Retinal pigment epithelial cell (primary cell): Measurements from ENCODE around the gene ERCC4.
"Not testable (repeated sequence)": the region's sequence is repeated elsewhere in the genome, so short reads cannot be mapped to it uniquely, and the experiment has no call there.

Experiments
- DNase-seq: peaks from one replicate; pipeline ENCODE4 v3.0.0-alpha.2; 2010; ENCODE audit warnings: low read depth
- H3K4me3 ChIP-seq: 2 replicates; pipeline ENCODE4 v1.5.1; 2011; ENCODE audit warnings: mild to moderate bottlenecking, low read length, control low read depth, moderate library complexity
- TF ChIP-seq, protein P1 (sequence below): conservative IDR thresholded peaks from 2 replicates; pipeline ENCODE4 v1.5.1; 2011; ENCODE audit warnings: low read depth, low read length, control low read depth, inconsistent platforms

Gene ERCC4

DNA sequence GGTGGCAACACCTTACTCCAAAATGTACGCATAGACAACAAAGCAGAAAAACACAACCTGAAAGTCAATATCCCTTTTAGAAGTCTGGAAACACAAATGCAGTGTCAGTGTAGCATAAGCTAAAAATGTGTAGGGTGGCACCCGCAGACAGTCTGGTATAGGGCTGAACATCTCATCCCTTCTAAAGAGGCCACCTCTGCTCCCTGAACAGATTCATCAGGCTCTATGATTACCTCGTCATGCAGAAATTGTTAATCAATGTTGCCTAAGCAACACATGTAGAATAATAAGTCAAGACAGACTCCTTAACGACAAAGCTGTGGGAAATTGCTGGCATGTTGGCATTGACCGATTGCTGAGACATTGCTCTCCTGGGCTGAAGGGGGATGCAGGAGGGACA is 33.3 kb upstream of the ERCC4 start:
- TF ChIP-seq, protein P1, sequence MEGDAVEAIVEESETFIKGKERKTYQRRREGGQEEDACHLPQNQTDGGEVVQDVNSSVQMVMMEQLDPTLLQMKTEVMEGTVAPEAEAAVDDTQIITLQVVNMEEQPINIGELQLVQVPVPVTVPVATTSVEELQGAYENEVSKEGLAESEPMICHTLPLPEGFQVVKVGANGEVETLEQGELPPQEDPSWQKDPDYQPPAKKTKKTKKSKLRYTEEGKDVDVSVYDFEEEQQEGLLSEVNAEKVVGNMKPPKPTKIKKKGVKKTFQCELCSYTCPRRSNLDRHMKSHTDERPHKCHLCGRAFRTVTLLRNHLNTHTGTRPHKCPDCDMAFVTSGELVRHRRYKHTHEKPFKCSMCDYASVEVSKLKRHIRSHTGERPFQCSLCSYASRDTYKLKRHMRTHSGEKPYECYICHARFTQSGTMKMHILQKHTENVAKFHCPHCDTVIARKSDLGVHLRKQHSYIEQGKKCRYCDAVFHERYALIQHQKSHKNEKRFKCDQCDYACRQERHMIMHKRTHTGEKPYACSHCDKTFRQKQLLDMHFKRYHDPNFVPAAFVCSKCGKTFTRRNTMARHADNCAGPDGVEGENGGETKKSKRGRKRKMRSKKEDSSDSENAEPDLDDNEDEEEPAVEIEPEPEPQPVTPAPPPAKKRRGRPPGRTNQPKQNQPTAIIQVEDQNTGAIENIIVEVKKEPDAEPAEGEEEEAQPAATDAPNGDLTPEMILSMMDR, result no peak
- no peak overlapping the region for H3K4me3 ChIP-seq
- DNase-seq, result no peak

DNA sequence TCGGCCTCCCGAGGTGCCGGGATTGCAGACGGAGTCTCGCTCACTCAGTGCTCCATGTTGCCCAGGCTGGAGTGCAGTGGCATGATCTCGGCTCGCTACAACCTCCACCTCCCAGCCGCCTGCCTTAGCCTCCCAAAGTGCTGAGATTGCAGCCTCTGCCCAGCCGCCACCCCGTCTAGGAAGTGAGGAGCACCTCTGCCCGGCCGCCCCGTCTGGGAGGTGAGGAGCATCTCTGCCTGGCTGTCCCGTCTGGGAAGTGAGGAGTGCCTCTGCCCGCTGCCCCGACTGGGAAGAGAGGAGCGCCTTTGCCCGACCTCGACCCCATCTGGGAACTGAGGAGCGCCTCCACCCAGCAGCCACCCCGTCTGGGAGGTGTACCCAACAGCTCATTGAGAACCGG is 30.6 kb upstream of the ERCC4 start:
- DNase-seq, result not testable (repeated sequence)

DNA sequence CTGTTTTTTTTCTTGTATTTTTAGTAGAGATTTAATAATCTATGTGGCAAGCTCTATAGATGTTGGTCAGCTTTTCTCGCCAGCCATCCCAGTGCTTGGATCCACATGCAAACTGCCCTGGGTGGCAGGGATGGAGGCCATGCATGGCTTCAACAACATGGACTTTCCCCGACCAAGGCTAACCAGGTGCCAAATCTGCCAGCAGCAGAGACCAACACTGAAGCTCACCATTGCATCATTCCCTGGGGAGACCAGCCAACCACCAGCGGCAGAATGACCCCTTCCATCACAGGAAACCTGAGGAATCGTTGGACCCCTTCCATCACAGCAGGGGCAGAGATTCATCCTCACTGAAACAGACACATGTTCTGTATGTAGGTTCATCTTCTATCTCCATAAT is 27.7 kb upstream of the ERCC4 start:
- H3K4me3 ChIP-seq, result no peak overlapping the region
- TF ChIP-seq, protein P1, result no peak
- DNase-seq, result no peak

More for the DNA sequence above, 30.6 kb upstream of the ERCC4 start:
- H3K4me3 ChIP-seq, result not testable (repeated sequence)

DNA sequence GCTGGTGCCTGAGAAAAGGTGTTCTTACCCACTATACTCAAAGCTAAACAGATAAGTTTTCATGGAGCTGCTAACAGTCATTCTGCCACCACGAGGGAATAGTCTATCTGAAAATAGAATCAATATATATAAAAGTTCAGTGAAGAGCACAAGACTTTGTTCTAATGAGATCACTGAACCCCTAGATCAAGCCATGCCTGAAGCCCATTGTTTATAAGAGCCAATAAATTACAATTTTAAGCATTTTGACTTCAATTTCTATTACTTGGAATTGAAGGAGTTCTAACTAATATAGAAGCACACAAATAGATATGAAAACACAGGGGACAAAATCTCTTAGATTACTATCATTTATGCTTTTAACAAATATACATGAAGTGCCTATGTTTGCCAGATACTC is 24.4 kb upstream of the ERCC4 start:
- TF ChIP-seq, protein P1, result no peak
- no peak for DNase-seq
- no peak overlapping the region for H3K4me3 ChIP-seq

DNA sequence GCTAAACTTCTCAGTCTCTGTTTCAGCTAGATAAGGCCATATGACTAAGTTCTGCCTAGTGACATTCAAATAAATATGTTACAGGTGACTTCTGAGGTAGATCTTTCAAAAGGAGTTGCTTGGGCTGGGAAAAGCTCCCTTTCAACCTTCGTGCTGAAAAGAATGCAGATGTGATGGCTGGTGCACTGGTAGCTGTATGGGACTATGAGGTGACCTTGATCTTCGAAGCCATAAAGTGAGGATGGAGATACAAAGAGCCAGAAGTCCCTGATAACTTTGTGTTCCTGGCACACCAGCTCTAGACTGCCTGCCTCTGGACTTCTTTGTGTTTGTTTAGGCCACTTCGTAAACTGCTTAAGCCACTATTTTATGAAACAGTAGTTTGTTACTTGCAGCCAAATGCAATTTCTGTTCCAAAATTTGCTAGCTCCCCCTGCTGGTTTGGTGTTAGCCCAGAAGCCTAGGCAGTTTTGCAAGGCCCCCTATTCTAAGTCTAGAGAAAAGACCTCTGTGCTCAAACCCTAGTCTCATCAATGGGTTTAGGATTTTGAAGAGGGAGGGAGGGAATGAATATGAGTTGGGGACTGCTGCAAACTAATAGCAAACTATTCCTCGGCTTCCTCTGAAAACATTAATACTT is 23.3 kb upstream of the ERCC4 start:
- DNase-seq, result no peak
- H3K4me3 ChIP-seq, result no peak overlapping the region
- TF ChIP-seq, protein P1, result peak; percentile 40

DNA sequence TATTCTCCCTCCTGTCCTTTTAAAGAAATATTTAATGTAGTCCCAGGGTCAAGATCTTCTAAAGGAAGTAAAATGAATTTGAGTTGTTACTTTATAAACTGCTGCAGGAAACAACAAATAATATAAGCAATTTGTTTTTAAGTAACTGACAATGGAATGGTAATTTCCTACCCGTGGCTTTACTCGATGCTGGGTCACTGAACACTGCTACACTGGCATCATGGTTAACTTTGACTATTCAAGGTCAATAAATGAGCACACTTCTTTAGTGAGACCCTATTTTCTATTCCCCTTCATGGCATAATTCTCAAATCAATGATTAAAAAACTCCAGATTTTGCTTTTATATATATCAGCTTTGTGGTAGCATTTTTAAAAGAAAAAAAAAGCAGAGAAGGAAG is 22.1 kb upstream of the ERCC4 start:
- no peak overlapping the region for H3K4me3 ChIP-seq
- TF ChIP-seq, protein P1, result no peak
- DNase-seq, result no peak

DNA sequence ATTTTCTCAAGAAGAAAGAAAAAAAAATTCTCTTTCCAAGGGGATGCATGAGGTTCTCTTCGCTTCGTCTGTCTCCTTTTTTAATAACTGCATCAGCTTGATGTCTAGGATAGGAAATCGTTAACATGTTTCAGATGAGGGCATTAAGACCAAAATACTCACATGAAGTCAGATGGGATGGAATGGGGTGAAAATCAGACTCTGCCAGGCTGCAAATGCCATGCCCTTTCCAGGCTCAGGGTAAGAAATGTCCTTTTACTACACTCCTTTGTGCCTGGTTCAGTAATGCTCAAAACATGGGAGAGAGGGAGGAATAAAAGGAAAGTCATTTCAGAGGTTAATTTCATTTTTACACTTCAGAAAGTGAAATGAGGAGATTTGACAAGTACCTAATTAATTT is 21.7 kb upstream of the ERCC4 start:
- no peak overlapping the region for H3K4me3 ChIP-seq
- TF ChIP-seq, protein P1, result no peak
- no peak for DNase-seq

DNA sequence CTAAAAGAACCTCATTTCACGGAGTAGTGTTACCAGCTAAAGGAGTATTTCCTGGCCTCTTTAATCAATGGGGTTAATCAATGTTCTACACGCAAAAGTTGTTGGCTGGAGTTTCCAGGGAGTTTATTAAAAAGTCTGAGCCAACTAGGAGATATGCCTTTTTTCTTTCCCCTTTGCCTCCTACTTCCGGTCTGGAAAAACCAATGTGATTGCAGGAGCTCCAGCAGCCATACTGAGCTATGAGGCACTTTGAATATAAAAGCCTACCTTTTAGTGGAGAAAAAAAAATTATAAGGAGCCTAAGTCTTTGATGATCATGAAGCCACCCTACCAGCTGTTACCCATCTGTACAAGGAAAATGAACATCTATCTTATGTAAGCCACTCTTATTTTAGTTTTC is 17.9 kb upstream of the ERCC4 start:
- H3K4me3 ChIP-seq, result no peak overlapping the region
- DNase-seq, result no peak
- TF ChIP-seq, protein P1, result no peak
